Peyer's patch (tissue), 4 donors: ENCODE data around the gene TSPAN14.

Experiments
- POLR2A ChIP-seq, 2 donors: fragments of 450-650 bp; IDR thresholded peaks; one replicate each; pipeline ENCODE4 v1.5.1; 2017; ENCODE audit warnings: antibody characterized with exemption in 2 of 2, mild to moderate bottlenecking in 2 of 2, moderate library complexity in 2 of 2
- TF ChIP-seq, protein P1 (sequence below), 6 experiments: fragments of 450-650 bp in 4 of 6; fragments of 200-600 bp in 2 of 6; sonication (generic) in 1 of 6; IDR thresholded peaks; one replicate each; pipeline ENCODE4 v1.5.1; 2017 to 2019; ENCODE audit warnings: antibody characterized with exemption in 6 of 6, mild to moderate bottlenecking in 3 of 6, moderate library complexity in 1 of 6

DNA sequence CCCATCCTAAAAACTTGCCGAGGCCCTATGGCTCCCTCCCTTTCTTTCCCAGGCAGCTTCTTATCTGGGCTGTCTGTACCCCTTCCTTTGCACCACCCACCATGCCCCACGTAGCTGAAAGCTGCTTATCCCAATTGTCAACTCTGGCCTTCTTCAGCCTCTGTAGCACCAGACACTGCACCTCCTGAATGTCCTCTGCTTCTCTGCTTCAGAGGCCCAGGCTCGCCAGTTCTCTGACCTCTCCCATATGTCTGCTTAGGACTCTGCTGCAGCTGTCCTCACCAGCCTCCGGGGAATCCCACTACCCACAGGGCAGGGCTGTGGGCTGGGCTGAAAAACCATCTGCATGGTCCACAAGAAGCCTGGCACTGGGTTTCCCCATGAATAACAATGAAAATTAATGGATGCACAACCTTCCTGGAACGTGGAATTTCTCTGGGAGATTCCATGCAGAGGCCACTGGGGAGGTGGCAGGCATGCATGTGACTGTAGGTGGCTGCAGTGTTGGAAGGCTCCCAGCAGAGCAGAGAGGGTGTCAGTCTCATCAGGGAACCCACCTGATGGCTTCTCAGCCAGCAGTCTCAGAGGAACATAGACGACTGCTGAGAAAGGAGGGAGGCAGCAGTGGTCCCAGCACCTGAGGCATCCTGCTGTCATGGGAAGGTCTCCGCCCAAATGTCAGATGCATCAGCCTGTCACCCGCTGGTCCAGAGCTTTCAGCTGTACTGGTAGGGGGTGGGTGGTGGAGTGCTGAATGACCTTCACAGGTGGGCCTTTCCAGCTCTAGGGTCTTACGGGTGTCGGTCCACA, 66.8 kb downstream of the TSPAN14 start:
- TF ChIP-seq, protein P1, sequence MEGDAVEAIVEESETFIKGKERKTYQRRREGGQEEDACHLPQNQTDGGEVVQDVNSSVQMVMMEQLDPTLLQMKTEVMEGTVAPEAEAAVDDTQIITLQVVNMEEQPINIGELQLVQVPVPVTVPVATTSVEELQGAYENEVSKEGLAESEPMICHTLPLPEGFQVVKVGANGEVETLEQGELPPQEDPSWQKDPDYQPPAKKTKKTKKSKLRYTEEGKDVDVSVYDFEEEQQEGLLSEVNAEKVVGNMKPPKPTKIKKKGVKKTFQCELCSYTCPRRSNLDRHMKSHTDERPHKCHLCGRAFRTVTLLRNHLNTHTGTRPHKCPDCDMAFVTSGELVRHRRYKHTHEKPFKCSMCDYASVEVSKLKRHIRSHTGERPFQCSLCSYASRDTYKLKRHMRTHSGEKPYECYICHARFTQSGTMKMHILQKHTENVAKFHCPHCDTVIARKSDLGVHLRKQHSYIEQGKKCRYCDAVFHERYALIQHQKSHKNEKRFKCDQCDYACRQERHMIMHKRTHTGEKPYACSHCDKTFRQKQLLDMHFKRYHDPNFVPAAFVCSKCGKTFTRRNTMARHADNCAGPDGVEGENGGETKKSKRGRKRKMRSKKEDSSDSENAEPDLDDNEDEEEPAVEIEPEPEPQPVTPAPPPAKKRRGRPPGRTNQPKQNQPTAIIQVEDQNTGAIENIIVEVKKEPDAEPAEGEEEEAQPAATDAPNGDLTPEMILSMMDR (IDR thresholded peaks at IDR 0.05): no peak
- no peak for TF ChIP-seq POLR2A (IDR thresholded peaks at IDR 0.05)
